GM21367 (cell line): ENCODE measurements around the gene SIPA1L3.

Experiments
- ATAC-seq: cut with Tn5 transposase; IDR thresholded peaks from one replicate; pipeline ENCODE4 v1.9.1; 2021; ENCODE audit not compliant: unreplicated experiment

SIPA1L3 gene

DNA sequence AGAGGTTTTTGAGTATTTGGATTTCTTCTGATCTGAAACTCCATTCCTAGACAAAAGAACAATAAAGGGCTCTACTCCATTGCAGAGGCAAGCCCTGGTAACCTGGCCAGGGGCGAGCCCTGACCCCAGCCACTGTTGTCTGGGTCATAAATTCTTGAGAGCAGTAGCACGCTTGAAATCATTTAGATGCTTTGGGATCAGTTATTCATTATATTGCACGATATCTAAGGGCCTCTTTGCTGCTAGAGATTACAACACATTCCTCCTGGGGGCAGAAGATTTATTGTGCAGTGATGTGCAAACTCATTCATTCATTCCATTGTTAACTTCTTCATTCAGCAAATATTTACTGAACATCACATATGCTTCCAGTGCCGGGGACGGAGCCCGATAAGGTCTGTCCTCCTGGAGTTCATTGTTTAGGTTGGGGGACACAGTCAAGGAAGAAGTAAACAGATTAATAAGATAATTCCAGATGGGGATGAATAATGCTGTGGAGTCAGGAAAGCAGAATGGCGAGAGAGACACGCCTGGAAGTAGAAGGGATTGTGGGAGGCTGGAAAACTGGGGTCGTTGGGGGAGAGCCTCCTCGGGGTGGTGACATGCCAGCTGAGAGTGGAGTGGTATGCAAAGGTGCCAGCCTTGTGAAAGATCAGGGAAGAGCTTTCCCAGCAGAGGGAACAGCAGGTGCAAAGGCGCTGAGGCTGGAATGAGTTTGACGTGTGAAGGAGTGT lies 34.9 kb downstream of the SIPA1L3 start:
- no peak for ATAC-seq

DNA sequence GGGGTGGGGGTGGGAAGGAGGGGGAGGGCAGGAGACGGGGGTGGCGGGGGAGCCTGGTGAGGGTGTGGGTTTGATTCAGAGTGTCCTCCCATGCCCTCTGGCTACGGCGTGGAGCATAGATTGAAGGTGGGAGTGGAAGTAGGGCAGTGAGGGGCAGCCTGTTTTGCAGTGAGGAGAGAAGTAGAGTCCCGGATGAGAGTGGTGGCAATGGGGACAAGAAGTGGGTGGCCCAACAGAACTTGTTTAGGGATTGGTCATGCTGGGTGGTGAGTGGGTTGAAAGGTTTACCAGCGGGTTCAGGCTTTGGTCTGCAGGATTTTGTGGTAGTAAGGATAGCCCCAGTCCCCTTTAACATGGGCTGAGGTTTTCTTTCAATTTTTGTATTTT lies 35.5 kb downstream of the SIPA1L3 start:
- ATAC-seq, result no peak

DNA sequence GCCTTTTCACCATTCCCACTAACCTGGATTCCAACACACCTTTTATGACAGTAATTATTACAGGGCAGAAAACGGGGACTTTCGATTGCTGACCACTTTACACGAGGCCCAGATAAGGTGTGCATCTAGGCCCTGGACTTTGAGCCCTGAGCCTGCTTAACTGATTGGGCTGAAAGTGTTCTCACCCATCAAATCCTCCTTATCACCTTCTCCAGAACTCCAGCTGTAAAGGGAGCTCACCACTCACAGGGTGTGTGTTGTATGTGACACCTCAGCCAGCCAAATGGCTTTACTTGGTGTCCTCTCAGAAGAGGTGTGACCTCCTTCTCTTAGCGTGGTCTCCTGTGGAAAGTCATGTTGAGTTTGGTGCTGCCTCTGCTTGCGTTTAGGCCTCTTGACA lies 36.5 kb downstream of the SIPA1L3 start:
- ATAC-seq, result no peak

DNA sequence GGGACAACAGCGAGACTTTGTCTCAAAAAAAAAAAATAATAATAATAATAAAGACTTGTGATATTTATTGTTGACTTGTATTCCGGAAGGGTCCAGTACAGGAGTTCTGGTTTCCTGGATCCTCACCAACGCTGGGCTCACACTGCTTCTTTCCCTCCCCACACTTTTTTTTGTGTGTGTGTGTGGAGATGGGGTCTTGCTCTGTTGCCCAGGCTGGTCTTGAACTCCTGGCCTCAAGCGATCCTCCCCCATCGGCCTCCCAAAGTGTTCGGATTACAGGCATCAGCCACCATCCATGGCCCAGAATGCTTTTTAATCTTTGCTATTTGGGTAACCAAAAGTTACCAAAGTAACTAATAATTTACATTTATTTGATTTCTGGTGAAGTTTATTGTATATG lies 39.1 kb downstream of the SIPA1L3 start:
- no peak for ATAC-seq

DNA sequence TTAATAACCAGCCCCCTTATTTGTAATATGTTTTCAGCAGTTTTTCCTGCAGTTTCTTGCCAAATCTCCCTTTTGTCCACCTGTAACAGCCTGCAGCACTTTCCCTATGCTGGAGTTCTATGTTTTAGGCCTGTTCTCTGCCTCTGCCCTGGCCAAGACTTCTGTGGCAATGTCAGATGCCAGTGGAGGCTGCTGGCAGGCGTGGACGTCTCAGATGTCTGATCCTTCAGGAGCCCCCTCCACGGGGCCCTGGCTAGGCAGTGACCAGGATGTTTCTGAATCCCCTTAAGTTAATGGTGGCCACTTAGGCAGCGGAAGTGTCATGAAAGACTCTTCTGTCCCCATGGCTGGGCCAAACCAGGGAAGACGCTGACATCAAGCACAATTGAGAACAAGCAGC lies 40.8 kb downstream of the SIPA1L3 start:
- no peak for ATAC-seq

DNA sequence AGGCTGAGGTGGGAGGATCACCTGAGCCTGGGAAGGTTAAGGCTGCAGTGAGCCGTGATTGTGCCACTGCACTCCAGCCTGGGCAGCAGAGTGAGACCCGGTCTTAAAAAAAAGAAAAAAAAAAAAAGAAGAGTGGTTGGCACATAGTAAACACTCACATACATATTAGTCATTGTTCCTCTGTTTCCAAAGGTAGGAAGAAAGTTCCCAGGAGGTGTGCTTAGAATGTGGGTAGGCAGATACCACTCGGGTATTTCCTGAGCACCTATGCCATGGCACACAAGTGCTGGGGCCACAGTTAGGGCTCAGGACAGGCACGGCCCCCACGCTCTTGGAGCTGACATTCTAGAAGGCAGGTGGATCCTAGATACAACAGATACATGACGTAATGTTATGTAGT lies 41.4 kb downstream of the SIPA1L3 start:
- no peak for ATAC-seq

DNA sequence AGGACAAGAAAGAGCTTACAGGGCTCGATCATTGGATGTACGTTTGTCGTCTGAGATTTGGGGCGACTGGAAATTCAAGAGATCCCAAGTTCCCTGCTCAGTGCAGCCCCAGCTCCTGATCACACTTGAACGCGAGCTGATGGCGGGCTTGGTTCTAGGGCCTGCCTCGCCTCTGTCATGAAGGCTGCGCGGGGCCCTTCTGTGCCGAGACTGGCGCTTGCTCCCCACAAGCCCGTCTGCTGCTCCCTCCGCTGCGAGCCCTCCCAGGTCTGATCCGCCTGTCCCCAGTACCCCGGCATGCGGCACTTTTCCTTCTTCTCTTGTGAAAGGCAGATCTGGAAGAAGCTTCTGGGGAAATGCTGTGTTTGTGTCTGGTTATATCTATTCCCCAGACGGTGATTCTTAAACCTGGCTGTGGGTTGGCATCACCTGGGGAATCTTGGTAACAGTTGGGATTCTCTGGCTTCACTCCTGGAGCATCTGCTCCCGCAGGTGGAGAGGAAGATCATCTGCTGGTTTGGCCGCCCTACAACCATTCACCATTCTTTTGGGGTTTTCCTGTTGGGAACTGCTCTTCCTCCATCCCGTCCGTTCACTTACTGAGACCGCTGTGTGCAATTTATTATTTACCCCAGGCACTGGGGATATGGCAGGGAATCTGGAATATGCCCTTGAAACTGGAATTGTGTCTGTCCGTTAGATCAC lies 43.6 kb downstream of the SIPA1L3 start:
- no peak for ATAC-seq

DNA sequence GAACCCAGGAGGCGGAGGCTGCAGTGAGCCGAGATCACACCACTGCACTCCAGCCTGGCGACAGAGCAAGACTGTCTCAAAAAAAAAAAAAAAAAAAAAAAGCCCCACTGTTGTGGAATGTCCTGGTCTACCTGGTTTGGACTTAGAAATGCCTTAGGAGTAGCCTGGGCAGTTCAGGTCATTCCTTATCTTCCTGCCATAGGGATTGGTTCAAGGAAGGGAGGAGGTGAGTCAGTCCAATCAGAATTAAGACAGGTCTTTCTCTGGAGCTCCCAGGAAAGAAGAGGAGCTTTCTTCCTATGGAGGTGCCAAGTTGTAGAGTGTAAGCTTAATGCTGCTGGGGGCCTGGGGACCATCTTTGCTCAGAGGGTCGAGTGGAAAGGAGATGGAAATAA lies 44.8 kb downstream of the SIPA1L3 start:
- no peak for ATAC-seq

DNA sequence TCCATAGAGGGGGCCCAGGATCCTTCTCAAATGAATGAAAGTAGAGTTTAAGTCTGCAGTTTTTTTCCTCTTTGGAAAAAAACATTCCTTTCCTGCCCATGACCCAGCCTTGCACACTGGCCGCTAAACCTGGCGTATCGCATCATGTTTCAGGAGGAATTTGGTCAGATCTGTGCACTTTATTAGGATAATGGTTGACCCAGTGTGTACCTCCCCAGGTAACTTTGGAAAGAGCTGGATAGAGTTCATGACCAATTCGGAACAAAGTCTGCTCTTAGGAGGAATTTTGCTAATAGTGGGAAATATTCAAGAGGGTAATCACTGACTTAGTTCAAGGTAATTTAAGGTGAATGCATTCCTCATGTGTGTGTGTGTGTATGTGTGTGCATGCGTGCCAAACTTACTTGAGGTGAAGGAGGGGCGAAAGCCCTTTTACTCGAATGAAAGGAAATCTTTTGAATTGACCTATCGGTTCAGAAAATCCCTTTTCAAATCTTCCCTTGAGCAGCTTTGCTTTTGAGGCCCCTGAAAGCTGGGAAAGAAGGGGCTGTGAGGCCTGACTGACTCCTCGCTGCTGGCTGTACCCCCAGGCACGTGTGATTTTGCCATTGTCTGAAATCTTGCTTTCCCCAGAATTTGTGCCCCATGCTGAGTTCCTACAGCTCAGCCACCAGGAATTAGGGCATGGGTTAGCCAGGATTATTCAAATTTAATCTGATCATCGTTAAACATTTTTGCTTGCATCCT lies 46.3 kb downstream of the SIPA1L3 start:
- no peak for ATAC-seq

DNA sequence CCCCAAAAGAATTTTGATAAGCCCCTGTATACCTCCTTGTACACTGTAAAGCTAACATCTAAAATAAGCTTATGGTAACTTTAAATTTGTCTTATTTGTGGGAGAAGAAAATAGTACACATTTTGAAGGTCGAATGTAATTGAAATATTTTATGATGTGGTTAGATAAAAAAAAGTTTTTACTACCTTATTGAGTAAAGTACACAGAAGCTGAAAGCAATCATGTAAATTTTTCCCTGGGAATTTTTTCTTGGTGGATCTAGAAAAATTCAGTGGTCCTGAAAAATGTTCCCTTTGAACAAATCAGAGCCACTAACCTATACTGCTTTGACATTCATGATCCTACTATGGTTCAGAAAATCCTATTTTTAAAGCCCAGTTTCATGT lies 46.9 kb downstream of the SIPA1L3 start:
- no peak for ATAC-seq

DNA sequence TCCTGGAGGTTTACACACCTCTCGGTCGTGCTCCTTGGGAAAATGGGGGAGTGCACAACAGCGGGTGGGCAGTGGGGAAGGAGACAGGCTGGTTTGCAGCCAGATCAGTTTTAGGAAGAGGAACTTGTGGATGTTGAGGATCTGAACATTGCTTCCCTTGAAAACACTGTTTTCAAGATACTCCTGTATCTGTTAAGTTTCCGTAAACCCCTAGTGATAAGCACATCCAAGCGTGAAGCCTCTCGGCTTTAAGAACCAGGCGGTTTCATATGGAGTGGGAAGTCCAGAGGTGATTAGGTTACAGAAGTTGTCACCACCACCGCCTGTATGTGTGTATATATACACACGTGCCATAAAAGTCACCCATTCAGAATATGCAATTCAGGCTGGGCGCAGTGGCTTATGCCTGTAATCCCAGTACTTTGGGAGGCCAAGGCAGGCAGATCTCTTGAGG lies 47.4 kb downstream of the SIPA1L3 start:
- ATAC-seq, result no peak

DNA sequence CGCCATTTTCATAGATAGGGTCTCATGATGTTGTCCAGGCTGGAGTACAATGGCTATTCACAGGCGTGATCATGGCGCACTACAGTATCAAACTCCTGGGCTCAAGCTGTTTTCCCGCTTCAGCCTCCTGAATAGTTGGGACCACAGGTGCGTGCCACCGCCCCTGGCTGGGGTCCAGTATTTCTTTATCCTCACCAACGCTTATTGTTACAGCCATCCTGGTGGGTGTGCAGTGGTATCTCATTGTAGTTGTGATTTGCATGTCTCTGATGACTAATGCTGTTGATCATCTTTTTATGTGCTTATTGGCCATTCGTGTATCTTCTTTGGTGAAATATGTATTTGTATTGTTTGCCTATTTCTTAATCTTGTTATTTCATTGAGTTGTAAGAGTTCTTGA lies 49.0 kb downstream of the SIPA1L3 start:
- ATAC-seq, result no peak

DNA sequence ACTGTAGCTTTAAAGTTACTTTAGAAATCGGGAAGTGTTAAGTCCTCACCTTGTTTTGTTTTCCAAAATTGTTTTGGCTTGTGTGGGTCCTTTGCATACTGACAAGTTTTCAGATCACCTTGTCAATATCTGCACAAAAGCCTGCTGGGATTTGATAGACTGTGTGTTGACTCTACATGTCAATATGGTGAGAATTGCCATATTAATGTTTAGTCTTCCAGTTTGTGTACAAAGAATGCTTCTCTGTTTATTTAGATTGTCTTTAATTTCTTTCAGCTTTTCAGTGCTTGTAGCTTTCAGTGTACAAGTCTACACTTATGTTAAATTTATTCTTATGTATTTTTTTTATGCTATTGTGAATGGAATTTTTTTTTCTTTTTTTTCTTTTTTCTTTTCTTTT lies 50.2 kb downstream of the SIPA1L3 start:
- no peak for ATAC-seq

DNA sequence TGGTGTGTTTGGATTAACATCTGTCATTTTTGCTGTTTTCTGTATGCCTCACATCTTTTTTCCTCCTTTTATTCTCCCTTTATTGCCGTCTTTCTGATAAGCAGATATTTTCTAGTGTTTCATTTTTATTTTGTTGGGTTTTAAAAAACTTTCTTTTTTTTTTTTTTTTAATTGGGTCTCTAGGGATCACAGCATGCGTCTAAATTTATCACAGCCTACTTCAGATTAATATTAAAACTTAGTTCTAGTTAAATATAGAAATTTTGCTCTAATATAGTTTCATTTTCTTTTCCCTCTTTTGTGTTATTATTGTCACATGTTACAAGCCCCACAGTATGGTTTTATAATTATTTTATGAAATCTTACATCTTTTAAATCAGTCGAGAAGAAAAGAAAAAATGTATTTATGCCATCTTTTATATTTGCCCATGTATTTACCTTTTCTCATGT lies 52.7 kb downstream of the SIPA1L3 start:
- ATAC-seq, result no peak

DNA sequence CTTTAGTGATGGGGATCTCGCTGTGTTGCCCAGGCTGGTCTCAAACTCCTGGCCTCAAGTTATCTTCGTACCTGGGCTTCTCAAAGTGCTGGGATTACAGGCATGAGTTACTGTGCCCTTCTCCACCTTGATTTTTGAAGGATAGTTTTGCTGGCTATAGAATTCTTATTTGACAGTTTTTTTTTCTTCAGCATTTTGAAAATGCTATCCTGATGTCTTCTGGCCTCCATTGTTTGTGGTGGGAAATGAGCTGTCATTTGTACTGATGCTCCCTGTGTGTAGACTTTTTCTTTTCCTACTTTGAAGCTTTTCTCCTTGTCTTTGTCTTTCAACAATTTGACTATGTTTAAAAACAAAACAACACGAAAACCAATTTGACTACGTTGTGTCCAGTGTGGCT lies 54.2 kb downstream of the SIPA1L3 start:
- no peak for ATAC-seq

DNA sequence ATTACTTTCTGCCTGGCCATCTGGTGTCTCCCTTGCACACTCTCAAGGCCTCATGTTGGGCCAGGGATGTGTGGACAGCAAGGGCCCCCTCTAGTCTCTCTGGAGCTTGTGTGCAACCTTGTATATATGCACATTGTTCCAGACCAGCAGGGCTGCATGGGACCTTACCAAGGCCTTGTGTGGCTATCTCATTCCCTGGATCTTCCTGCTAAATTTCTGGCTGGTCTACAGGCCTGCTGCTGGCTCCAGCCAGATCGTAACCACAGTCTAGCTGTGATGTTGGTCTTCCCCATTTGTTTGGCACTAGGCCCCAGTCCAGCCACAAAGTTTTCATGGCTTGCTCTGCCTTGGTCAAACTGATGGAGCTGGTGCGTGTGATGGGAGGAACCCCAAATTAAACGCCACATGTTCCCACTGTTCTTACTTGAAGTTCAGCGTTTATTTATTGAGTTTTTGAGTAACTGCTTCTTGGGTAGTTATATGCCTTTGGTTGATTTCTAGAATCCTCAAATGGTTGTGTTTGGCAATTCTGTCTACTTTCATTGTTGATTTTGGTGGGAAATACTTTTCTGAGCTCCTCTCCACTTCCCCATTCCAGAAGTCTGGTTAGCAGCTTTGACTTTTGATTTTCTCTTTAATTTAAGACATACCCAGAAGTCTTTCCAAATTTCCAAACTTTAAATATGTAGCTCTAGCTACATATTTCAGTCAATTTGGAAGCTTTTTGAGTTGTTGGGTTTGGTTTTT lies 56.4 kb downstream of the SIPA1L3 start:
- ATAC-seq, result no peak

DNA sequence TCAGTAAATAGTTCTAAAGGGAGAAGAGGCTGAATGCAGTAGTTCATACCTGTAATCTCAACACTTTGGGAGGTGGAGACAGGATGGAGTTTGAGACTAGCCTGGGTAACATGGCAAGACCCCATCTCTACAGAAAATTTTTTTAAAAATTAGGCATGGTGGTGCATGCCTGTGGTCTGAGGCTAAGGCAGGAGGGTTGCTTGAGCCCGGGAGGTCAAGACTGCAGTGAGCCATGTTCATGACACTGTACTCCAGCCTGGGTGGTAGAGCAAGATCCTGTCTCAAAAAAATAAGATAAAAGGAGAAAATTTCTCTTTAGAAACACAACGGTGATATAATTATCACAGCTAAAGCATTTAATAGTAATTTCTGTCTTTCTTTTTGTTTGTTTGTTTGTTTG lies 57.1 kb downstream of the SIPA1L3 start:
- ATAC-seq, result no peak

DNA sequence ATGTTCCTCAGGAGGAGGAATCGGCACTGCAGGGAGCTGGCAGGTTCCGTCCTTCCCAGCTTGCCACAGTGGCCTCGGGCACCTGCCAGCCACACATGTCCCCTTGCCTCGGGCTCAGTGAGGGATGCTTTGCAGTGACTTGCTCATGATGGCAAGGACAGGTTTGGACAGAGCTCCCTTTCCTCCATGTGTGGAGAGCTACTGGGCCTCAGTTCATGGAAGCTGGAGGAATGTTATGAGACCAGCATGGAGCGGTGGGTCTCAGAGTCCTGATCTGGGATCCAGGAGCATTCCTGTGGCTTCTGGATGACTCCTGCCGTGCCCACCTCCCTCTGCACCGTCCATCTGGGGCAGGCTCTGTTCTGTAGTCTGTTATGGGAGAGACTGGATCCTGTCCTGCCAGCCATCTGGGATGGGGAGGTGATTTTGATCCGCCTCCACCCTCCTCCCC lies 59.2 kb downstream of the SIPA1L3 start:
- ATAC-seq, result no peak

DNA sequence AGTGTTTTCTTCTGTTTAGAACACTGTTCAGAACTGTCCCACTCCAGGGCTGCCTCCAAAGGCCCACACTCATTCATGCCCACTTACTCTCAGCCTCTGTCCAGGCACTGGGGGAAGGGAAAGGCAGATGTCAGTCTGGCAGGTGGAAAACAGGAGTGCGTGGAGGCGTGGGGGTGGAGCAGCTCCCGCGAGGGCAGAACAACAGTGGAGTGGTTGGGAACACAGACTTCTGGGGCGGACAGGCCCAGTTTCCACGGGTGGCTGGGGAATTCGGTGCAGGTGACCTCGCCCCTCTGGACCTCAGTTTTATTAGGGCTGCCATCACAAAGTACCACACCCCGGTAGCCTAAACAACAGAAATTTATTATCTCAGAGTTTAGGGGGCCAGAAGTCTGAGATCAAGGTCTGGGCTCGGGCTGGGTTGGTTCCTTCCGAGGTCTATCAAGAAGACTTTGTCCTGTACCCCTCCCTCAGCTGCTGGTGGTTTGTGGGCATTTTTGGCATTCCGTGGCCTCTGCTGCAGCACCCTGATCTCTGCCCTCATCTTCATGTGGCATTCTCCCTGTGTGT lies 59.7 kb downstream of the SIPA1L3 start:
- ATAC-seq, result no peak

DNA sequence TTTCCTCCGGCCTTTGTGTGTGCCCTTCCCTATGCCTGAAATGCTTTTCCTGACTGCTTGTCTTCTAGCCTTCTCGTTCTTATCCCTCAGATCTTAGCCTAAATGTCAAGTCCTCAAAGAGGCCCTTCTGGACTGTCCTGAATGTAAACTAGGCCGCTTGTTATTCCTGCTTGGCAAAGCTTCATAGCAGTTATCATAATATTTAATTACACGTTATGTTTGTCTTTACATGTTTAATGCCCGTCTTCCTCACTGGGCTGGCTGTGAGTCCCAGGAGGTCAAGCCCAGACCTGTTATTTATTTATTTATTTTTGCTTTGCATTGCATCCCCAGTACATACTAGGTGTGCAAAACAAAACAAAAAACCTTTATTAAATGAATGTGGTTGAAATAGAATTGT lies 62.7 kb downstream of the SIPA1L3 start:
- no peak for ATAC-seq

DNA sequence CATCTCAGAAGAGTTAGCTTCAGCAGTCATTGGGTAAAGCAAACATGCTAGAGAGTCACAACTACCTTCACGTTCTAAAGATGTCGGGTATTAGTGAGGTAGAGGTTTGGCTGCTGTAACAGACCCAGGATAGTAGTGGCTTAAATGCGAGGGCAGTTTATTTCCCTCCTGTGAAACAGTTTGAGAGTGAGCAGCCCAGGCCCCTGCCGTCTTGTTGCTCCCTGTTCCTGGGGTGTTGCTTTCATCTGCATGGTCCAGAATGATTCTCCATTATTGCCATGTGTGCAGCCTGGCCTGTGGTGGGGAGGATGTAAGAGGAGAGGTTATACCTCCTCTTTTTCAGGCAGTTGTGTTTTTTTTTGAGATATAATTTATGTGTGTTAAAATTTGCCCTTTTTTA lies 63.7 kb downstream of the SIPA1L3 start:
- no peak for ATAC-seq
